Measurements from ENCODE around the gene PLET1.

DNA sequence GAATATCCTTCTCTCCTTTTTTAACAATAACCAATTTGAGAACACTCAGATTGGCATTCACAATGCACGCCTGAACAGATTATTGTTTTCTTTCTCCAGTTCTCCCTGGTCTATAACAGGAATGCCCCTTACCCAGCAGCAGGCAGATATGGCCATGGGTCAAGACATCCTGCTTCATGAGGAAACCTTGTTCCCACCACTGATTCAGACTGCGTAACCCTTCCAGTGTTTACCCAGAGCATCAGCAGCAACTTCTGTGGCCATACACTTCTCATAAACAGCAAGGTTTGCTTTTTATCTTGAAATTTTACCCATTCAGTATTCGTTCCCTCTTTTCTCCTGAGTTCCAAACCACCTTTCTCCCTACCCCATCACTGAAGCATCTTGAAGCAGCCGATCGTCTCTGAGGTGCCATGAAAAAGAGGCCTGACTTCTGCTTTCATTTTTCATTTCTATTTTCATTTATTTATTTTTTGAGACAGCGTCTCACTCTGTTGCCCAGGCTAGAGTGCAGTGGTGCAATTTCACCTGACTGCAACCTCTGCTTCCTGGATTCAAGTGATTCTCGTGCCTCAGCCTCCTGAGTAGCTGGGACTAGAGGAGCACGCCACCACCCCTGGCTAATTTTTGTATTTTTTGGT, 24.8 kb downstream of the PLET1 start:
- no peak for TF ChIP-seq POLR2AphosphoS5 (IDR thresholded peaks at IDR 0.05; ENCODE audit: borderline replicate concordance, low read depth, low read length)
- TF ChIP-seq EZH2 (IDR thresholded peaks at IDR 0.05), result no peak
- no peak for TF ChIP-seq FOXP2 (optimal IDR thresholded peaks at IDR 0.05; ENCODE audit: control extremely low read depth, extremely low read length, insufficient read depth)

Data from SK-N-MC (cell line).